Mucosa of rectum (tissue), 2 donors: ENCODE data around the gene TMEFF2.

Source experiments
- H3K27ac ChIP-seq, 2 donors: one replicate each; pipeline ENCODE4 v1.7.0; 2013; ENCODE audit warnings: inconsistent platforms in 2 of 2, low read depth in 2 of 2, low read length in 2 of 2
- H3K27me3 ChIP-seq, 2 donors: one replicate each; pipeline ENCODE4 v1.7.0; 2013; ENCODE audit warnings: low read length in 2 of 2; ENCODE audit not compliant: control insufficient read depth in 2 of 2, insufficient read depth in 2 of 2
- H3K36me3 ChIP-seq, 2 donors: one replicate each; pipeline ENCODE4 v1.7.0; 2013; ENCODE audit warnings: low read length in 2 of 2; ENCODE audit not compliant: control insufficient read depth in 2 of 2, insufficient read depth in 2 of 2
- H3K4me1 ChIP-seq, 2 donors: one replicate each; pipeline ENCODE4 v1.7.0; 2013; ENCODE audit warnings: low read length in 2 of 2, mild to moderate bottlenecking in 1 of 2; ENCODE audit not compliant: control insufficient read depth in 2 of 2, insufficient read depth in 2 of 2
- H3K4me3 ChIP-seq, 2 donors: one replicate each; pipeline ENCODE4 v1.7.0; 2013; ENCODE audit warnings: low read length in 2 of 2
- H3K9ac ChIP-seq, 2 donors: one replicate each; pipeline ENCODE4 v1.7.0; 2013; ENCODE audit warnings: low read length in 2 of 2, low read depth in 1 of 2, mild to moderate bottlenecking in 1 of 2
- H3K9me3 ChIP-seq, 2 donors: one replicate each; pipeline ENCODE4 v1.7.0; 2013; ENCODE audit warnings: low read length in 2 of 2; ENCODE audit not compliant: control insufficient read depth in 2 of 2
- donor health status: healthy.
- donor health status: Normal muscosa, but diverticular disease.

The TMEFF2 gene, protein sequence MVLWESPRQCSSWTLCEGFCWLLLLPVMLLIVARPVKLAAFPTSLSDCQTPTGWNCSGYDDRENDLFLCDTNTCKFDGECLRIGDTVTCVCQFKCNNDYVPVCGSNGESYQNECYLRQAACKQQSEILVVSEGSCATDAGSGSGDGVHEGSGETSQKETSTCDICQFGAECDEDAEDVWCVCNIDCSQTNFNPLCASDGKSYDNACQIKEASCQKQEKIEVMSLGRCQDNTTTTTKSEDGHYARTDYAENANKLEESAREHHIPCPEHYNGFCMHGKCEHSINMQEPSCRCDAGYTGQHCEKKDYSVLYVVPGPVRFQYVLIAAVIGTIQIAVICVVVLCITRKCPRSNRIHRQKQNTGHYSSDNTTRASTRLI

GRCh38 chr2:192194866-192195547 lies at the start of gene TMEFF2:
Gene TMEFF2 (minus strand): TSS chr2:192194933. CDS start chr2:192194524, 409 bp downstream.
- Histone ChIP-seq H3K27me3 (peaks cover 55 to 60% of the 10 kb centered on the region in 2 donors), H3K27ac (no peak within 1 kb of the TSS)

GRCh38 chr2:192243488-192243887 lies 48.8 kb upstream of the TMEFF2 start:
- Histone ChIP-seq H3K27ac (no peak overlapping the region), H3K9me3 (no peaks in the 10 kb centered on the region), H3K9ac (no peak overlapping the region), H3K4me1 (no peaks in the 10 kb centered on the region), H3K4me3 (no peak overlapping the region), H3K27me3 (no peaks in the 10 kb centered on the region), H3K36me3 (no peaks in the 10 kb centered on the region)

More at GRCh38 chr2:192194866-192195547, at the start of gene TMEFF2:
- peaks cover 2 to 7% of the 10 kb centered on the region in 2 donors for H3K4me1 ChIP-seq
- H3K4me3 ChIP-seq, result peak within 1 kb of the TSS; percentile 44 to 68
- no peaks in the 10 kb centered on the region for H3K36me3 ChIP-seq
- H3K9ac ChIP-seq, result no peak within 1 kb of the TSS
- H3K9me3 ChIP-seq, result no peaks in the 10 kb centered on the region

DNA sequence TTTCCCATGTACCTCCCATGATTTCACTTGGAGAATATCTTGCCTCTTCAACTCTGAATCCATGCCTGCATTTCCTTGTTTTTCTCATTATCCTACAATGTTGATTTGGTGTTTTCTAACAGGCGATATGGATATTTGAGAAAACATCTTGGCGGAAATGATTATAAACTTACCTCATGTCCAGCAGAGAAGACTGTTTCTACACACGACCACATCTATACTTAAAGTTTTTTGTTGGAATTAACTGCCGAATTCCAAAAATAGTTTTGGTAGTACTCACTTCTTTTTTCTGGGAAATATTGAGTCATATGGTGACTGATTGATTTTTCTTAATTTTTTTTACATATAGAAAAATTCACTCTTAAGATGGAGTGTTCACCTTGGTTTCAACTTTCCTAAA lies 41.4 kb upstream of the TMEFF2 start:
- Histone ChIP-seq H3K27me3 (no peaks in the 10 kb centered on the region), H3K9ac (no peak overlapping the region), H3K36me3 (no peaks in the 10 kb centered on the region), H3K9me3 (no peaks in the 10 kb centered on the region), H3K27ac (no peak overlapping the region), H3K4me1 (no peaks in the 10 kb centered on the region), H3K4me3 (no peak overlapping the region)

- no peak overlapping the region for H3K4me3 ChIP-seq
- no peaks in the 10 kb centered on the region for H3K9me3 ChIP-seq
- H3K27me3 ChIP-seq, result no peaks in the 10 kb centered on the region
- no peaks in the 10 kb centered on the region for H3K4me1 ChIP-seq
- no peak overlapping the region for H3K27ac ChIP-seq
- no peaks in the 10 kb centered on the region for H3K36me3 ChIP-seq
- no peak overlapping the region for H3K9ac ChIP-seq
Measured at GRCh38 chr2:192230889-192231453, 36.2 kb upstream of the TMEFF2 start.

- Histone ChIP-seq H3K27me3 (no peaks in the 10 kb centered on the region), H3K36me3 (no peaks in the 10 kb centered on the region), H3K4me3 (no peak overlapping the region), H3K9me3 (no peaks in the 10 kb centered on the region), H3K9ac (no peak overlapping the region), H3K4me1 (no peaks in the 10 kb centered on the region), H3K27ac (no peak overlapping the region)
Measured at GRCh38 chr2:192228685-192229084, 34.0 kb upstream of the TMEFF2 start.

- H3K9me3 ChIP-seq, result no peaks in the 10 kb centered on the region
- no peak overlapping the region for H3K27ac ChIP-seq
- H3K36me3 ChIP-seq, result no peaks in the 10 kb centered on the region
- H3K9ac ChIP-seq, result no peak overlapping the region
- no peaks in the 10 kb centered on the region for H3K27me3 ChIP-seq
- no peaks in the 10 kb centered on the region for H3K4me1 ChIP-seq
- H3K4me3 ChIP-seq, result no peak overlapping the region
Measured at GRCh38 chr2:192218970-192219369, 24.2 kb upstream of the TMEFF2 start.

- H3K9ac ChIP-seq, result no peak overlapping the region
- H3K4me1 ChIP-seq, result no peaks in the 10 kb centered on the region
- H3K27ac ChIP-seq, result no peak overlapping the region
- no peaks in the 10 kb centered on the region for H3K36me3 ChIP-seq
- no peak overlapping the region for H3K4me3 ChIP-seq
- H3K9me3 ChIP-seq, result no peaks in the 10 kb centered on the region
- H3K27me3 ChIP-seq, result no peaks in the 10 kb centered on the region
Measured at GRCh38 chr2:192218377-192218776, 23.6 kb upstream of the TMEFF2 start.

DNA sequence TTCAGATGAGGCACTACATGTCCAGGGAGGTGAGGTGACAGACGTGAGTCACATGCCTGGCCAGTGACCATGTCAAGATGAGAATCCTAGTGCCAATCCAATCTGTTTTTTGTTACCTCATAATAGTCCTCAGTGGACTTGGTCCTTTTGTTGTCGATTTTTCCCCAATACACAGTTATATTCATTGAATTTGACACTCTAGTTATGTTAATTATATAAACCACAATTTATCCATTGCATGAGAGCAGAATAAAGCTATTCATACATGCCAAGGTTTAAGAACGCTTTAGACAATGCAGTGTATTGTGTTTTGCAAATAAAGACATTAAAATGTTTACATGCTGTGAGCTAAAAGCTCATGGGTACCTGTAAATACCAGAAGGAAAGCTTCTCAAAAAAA lies 21.6 kb upstream of the TMEFF2 start:
- no peaks in the 10 kb centered on the region for H3K9me3 ChIP-seq
- no peaks in the 10 kb centered on the region for H3K27me3 ChIP-seq
- no peak overlapping the region for H3K4me3 ChIP-seq
- H3K4me1 ChIP-seq, result no peaks in the 10 kb centered on the region
- no peak overlapping the region for H3K27ac ChIP-seq
- no peak overlapping the region for H3K9ac ChIP-seq
- no peaks in the 10 kb centered on the region for H3K36me3 ChIP-seq

DNA sequence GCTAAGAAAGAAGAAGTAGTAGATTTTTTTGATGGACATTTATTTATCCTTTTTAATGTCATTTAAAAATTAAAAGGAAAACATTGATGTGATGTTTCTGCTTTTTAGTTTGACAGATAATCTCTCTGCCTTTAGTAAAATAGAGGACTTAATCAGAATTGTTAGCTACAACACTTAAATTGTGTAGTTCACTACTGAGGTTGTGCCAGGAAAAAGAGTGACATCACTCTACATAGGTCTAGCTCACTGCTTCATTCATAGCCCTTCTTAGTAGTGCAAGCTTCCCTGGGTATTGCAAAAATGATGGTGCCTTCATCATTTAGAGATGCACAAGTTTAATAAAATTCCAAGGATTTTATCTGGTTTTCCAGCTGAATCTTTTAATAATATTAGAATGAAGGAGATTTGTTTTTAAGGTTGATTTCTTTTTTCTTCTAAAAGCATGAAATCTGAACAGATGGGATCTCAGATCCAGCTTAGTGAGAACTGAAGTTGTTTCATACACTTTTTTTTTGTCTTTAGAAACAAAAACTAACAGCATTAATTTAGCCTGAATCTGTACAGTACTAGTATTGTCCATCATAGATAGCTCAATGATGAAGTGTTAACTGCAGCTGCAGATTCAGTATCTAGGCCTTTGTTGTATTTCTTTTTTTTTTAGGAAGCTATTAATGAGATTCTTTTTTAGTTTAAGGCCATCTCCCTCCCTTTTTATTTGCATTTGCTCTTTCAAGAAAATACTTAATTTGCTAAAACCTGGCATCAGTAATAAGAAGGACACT lies 20.6 kb upstream of the TMEFF2 start:
- no peaks in the 10 kb centered on the region for H3K27me3 ChIP-seq
- H3K9me3 ChIP-seq, result no peaks in the 10 kb centered on the region
- H3K36me3 ChIP-seq, result no peaks in the 10 kb centered on the region
- no peak overlapping the region for H3K4me3 ChIP-seq
- no peak overlapping the region for H3K9ac ChIP-seq
- no peaks in the 10 kb centered on the region for H3K4me1 ChIP-seq
- H3K27ac ChIP-seq, result no peak overlapping the region

- Histone ChIP-seq H3K27me3 (no peaks in the 10 kb centered on the region), H3K9me3 (no peaks in the 10 kb centered on the region), H3K4me3 (no peak overlapping the region), H3K27ac (no peak overlapping the region), H3K36me3 (no peaks in the 10 kb centered on the region), H3K4me1 (no peaks in the 10 kb centered on the region), H3K9ac (no peak overlapping the region)
Measured at GRCh38 chr2:192208848-192209247, 14.1 kb upstream of the TMEFF2 start.
